GM23338 (cell line): Measurements from ENCODE around the gene GPR108. TPM values are rescaled to one million over a fixed set of nuclear protein-coding genes. Genes with fewer than 3 reads are reported as not detected.

ENCODE experiments used
- ATAC-seq: fragments of 200-7000 bp; cut with Tn5 transposase; 3 replicates; pipeline ENCODE4 v1.9.1; 2020
- DNase-seq: peaks from one replicate; pipeline ENCODE4 v3.0.0-alpha.2; 2015; ENCODE audit warnings: low spot score
- H2AFZ ChIP-seq: fragments of 200-600 bp; sonication (generic); 2 replicates; pipeline ENCODE4 v1.8.0; 2016; ENCODE audit warnings: antibody characterized with exemption, mild to moderate bottlenecking, moderate library complexity
- H3F3A ChIP-seq: fragments of 200-600 bp; sonication (generic); replicated peaks from 2 replicates; pipeline ENCODE4 v1.8.0; 2017; ENCODE audit warnings: antibody characterized with exemption, mixed run types, low read depth
- H3K27ac ChIP-seq: fragments of 200-600 bp; sonication (generic); 2 replicates; pipeline ENCODE4 v1.6.1; 2016; ENCODE audit warnings: low read depth
- H3K27me3 ChIP-seq: fragments of 200-600 bp; sonication (generic); 2 replicates; pipeline ENCODE4 v1.8.0; 2016; ENCODE audit warnings: mild to moderate bottlenecking, mixed run types, moderate library complexity; ENCODE audit not compliant: insufficient read depth
- H3K36me3 ChIP-seq: fragments of 200-600 bp; sonication (generic); 2 replicates; pipeline ENCODE4 v1.8.0; 2016; ENCODE audit warnings: mild to moderate bottlenecking; ENCODE audit not compliant: insufficient read depth
- H3K4me1 ChIP-seq: fragments of 200-600 bp; sonication (generic); 2 replicates; pipeline ENCODE4 v1.8.0; 2016; ENCODE audit warnings: mild to moderate bottlenecking, moderate library complexity; ENCODE audit not compliant: insufficient read depth
- H3K4me2 ChIP-seq: fragments of 200-600 bp; sonication (generic); 2 replicates; pipeline ENCODE4 v1.7.1; 2017; ENCODE audit warnings: mixed run types
- H3K4me3 ChIP-seq: fragments of 200-600 bp; sonication (generic); 2 replicates; pipeline ENCODE4 v1.6.1; 2016; ENCODE audit warnings: mixed run types
- H3K79me2 ChIP-seq: fragments of 200-600 bp; sonication (generic); replicated peaks from 2 replicates; pipeline ENCODE4 v1.8.0; 2017; ENCODE audit warnings: mild to moderate bottlenecking; ENCODE audit not compliant: insufficient read depth
- H3K9me2 ChIP-seq: fragments of 200-600 bp; sonication (generic); 2 replicates; pipeline ENCODE4 v1.8.0; 2017; ENCODE audit not compliant: insufficient read depth
- H4K20me1 ChIP-seq: fragments of 200-600 bp; sonication (generic); replicated peaks from 2 replicates; pipeline ENCODE4 v1.8.0; 2017; ENCODE audit warnings: mild to moderate bottlenecking; ENCODE audit not compliant: insufficient read depth
- H3K27ac Mint-ChIP-seq: 2 replicates; pipeline ENCODE4 v1.8.0; 2020; ENCODE audit warnings: inconsistent platforms, mild to moderate bottlenecking, moderate library complexity, mixed read lengths
- H3K27me3 Mint-ChIP-seq: 3 replicates; pipeline ENCODE4 v1.8.0; 2022; ENCODE audit warnings: low read depth, mild to moderate bottlenecking, moderate library complexity, mixed read lengths, inconsistent platforms; ENCODE audit not compliant: insufficient read depth, poor library complexity
- H3K36me3 Mint-ChIP-seq: 3 replicates; pipeline ENCODE4 v1.8.0; 2021; ENCODE audit warnings: low read depth, mild to moderate bottlenecking, inconsistent platforms, moderate library complexity, mixed read lengths
- H3K4me1 Mint-ChIP-seq: 3 replicates; pipeline ENCODE4 v1.8.0; 2020; ENCODE audit warnings: mild to moderate bottlenecking, inconsistent platforms, mixed read lengths
- H3K4me3 Mint-ChIP-seq: 3 replicates; pipeline ENCODE4 v1.8.0; 2021; ENCODE audit warnings: moderate library complexity, mild to moderate bottlenecking, inconsistent platforms, mixed read lengths
- H3K9me3 Mint-ChIP-seq: 3 replicates; pipeline ENCODE4 v1.8.0; 2020; ENCODE audit warnings: moderate library complexity, mild to moderate bottlenecking, inconsistent platforms, mixed read lengths
- CREB1 ChIP-seq: fragments of 250-450 bp; sonication (Bioruptor Pico); IDR thresholded peaks from 2 replicates; pipeline ENCODE4 v1.5.0; 2020; ENCODE audit warnings: low read depth, mild to moderate bottlenecking, moderate library complexity
- EZH2 ChIP-seq: fragments of 200-600 bp; sonication (generic); IDR thresholded peaks from one replicate; pipeline ENCODE4 v1.8.0; 2017; ENCODE audit warnings: antibody characterized with exemption, mild to moderate bottlenecking, low read depth; ENCODE audit not compliant: unreplicated experiment
- EZH2phosphoT487 ChIP-seq: fragments of 200-600 bp; sonication (generic); IDR thresholded peaks from one replicate; pipeline ENCODE4 v1.8.1; 2018; ENCODE audit warnings: antibody characterized with exemption; ENCODE audit not compliant: unreplicated experiment
- JUNB ChIP-seq: IDR thresholded peaks from one replicate; pipeline ENCODE4 v1.6.1; 2016; ENCODE audit warnings: antibody characterized with exemption; ENCODE audit not compliant: unreplicated experiment
- NANOG ChIP-seq: IDR thresholded peaks from 2 replicates; pipeline ENCODE4 v1.6.1; 2016; ENCODE audit warnings: antibody characterized with exemption, borderline replicate concordance
- POLR2AphosphoS5 ChIP-seq: IDR thresholded peaks from 2 replicates; pipeline ENCODE4 v1.6.1; 2016; ENCODE audit warnings: antibody characterized with exemption, low read depth
- REST ChIP-seq: IDR thresholded peaks from one replicate; pipeline ENCODE4 v1.6.1; 2018; ENCODE audit warnings: antibody characterized with exemption; ENCODE audit not compliant: unreplicated experiment
- STAT1 ChIP-seq: IDR thresholded peaks from one replicate; pipeline ENCODE4 v1.6.1; 2016; ENCODE audit warnings: antibody characterized with exemption; ENCODE audit not compliant: unreplicated experiment
- ZNF114 ChIP-seq: fragments of 250-450 bp; sonication (Bioruptor Pico); IDR thresholded peaks from 2 replicates; pipeline ENCODE4 v1.5.0; 2020; ENCODE audit warnings: mild to moderate bottlenecking, moderate library complexity
- ZNF331 ChIP-seq: fragments of 250-450 bp; sonication (Bioruptor Pico); IDR thresholded peaks from 2 replicates; pipeline ENCODE4 v1.5.0; 2020; ENCODE audit warnings: low read depth, mild to moderate bottlenecking, moderate library complexity
- polyA plus RNA-seq: library from polyadenylated mRNA; unstranded; fragments of >200 nt; fragmentation: Nextera tagmentation; extraction: Ambion mirVana; gene quantifications from 2 replicates; pipeline ENCODE4 v1.2.1, GENCODE V29; 2016
- total RNA-seq: library from RNA; depleted of rRNA; stranded (reverse); fragments of >200 nt; shearing (Covaris generic); gene quantifications from 2 replicates; pipeline ENCODE4 v1.2.3, GENCODE V29; 2014
- TF ChIP-seq, protein P1 (sequence below): IDR thresholded peaks from 2 replicates; pipeline ENCODE4 v1.6.1; 2016; ENCODE audit warnings: antibody characterized with exemption
- TF ChIP-seq, protein P2 (sequence below), 2 experiments: fragments of 200-600 bp in 1 of 2; sonication (generic) in 1 of 2; conservative IDR thresholded peaks; 2 replicates each; pipeline versions ENCODE4 v1.5.1 to v1.6.1; 2016 to 2017; ENCODE audit warnings: antibody characterized with exemption in 2 of 2, low read depth in 2 of 2, mild to moderate bottlenecking in 2 of 2, moderate library complexity in 1 of 2
- TF ChIP-seq, protein P3 (sequence below): fragments of 250-450 bp; sonication (Bioruptor Pico); IDR thresholded peaks from 2 replicates; pipeline ENCODE4 v1.5.0; 2020; ENCODE audit warnings: mild to moderate bottlenecking, moderate library complexity

GPR108 gene
- total and polyA plus RNA-seq, 2 experiments from 2014 or later = 44.8 to 57.9 TPM

DNA sequence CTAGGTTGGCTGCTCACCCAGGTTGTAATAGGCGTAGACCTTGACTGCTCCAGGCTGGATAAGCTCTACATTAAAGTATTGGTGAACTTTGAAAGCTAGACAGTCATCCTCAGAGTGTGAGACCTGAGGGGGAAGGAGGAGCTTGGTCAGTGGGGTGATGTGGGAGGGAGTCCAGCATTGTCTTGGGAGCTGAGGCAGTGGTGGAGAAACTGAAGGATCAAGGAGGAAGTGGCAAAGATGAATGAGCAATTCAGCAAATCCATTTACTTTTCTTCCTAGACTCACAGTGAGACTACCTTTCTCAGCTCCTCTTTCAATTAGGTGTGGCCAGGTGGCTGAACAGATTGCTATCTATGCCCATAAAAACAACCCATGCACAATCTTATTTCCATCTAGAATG lies 57.2 kb downstream of the GPR108 start:
- Histone ChIP-seq H3F3A (no peaks in the 10 kb centered on the region), H3K4me1 (peaks cover 17% of the 10 kb centered on the region; the same call in 1 of the 2 replicates), H3K4me3 (no peak overlapping the region), H3K4me2 (no peak overlapping the region), H4K20me1 (no peaks in the 10 kb centered on the region), H3K36me3 (no peaks in the 10 kb centered on the region), H2AFZ (no peak overlapping the region), H3K27ac (no peak overlapping the region), H3K27me3 (no peaks in the 10 kb centered on the region), H3K79me2 (no peaks in the 10 kb centered on the region), H3K9me2 (no peaks in the 10 kb centered on the region)
- ATAC-seq = no peak
- no peaks in the 10 kb centered on the region; the same call in 2 of the 3 replicates for H3K4me1 Mint-ChIP-seq
- no peak overlapping the region for H3K4me3 Mint-ChIP-seq
- peaks cover 68% of the 10 kb centered on the region for H3K36me3 Mint-ChIP-seq
- H3K9me3 Mint-ChIP-seq = peaks cover 98% of the 10 kb centered on the region
- H3K27ac Mint-ChIP-seq = no peak overlapping the region
- peaks cover 9% of the 10 kb centered on the region for H3K27me3 Mint-ChIP-seq
- TF ChIP-seq NANOG = no peak
- no peak for TF ChIP-seq POLR2AphosphoS5
- no peak for TF ChIP-seq EZH2
- TF ChIP-seq, protein P1, sequence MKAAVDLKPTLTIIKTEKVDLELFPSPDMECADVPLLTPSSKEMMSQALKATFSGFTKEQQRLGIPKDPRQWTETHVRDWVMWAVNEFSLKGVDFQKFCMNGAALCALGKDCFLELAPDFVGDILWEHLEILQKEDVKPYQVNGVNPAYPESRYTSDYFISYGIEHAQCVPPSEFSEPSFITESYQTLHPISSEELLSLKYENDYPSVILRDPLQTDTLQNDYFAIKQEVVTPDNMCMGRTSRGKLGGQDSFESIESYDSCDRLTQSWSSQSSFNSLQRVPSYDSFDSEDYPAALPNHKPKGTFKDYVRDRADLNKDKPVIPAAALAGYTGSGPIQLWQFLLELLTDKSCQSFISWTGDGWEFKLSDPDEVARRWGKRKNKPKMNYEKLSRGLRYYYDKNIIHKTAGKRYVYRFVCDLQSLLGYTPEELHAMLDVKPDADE = no peak
- TF ChIP-seq ZNF331 (CRISPR knock-in tag) = no peak
- no peak for TF ChIP-seq EZH2phosphoT487
- TF ChIP-seq ZNF114 (CRISPR knock-in tag) = no peak
- TF ChIP-seq REST = no peak
- TF ChIP-seq CREB1 = no peak
- TF ChIP-seq, protein P2, sequence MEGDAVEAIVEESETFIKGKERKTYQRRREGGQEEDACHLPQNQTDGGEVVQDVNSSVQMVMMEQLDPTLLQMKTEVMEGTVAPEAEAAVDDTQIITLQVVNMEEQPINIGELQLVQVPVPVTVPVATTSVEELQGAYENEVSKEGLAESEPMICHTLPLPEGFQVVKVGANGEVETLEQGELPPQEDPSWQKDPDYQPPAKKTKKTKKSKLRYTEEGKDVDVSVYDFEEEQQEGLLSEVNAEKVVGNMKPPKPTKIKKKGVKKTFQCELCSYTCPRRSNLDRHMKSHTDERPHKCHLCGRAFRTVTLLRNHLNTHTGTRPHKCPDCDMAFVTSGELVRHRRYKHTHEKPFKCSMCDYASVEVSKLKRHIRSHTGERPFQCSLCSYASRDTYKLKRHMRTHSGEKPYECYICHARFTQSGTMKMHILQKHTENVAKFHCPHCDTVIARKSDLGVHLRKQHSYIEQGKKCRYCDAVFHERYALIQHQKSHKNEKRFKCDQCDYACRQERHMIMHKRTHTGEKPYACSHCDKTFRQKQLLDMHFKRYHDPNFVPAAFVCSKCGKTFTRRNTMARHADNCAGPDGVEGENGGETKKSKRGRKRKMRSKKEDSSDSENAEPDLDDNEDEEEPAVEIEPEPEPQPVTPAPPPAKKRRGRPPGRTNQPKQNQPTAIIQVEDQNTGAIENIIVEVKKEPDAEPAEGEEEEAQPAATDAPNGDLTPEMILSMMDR (conservative IDR thresholded peaks at IDR 0.05; ENCODE audit: low read depth in 2 of 2) = no peak
- no peak for TF ChIP-seq STAT1
- no peak for TF ChIP-seq JUNB
- TF ChIP-seq, protein P3, sequence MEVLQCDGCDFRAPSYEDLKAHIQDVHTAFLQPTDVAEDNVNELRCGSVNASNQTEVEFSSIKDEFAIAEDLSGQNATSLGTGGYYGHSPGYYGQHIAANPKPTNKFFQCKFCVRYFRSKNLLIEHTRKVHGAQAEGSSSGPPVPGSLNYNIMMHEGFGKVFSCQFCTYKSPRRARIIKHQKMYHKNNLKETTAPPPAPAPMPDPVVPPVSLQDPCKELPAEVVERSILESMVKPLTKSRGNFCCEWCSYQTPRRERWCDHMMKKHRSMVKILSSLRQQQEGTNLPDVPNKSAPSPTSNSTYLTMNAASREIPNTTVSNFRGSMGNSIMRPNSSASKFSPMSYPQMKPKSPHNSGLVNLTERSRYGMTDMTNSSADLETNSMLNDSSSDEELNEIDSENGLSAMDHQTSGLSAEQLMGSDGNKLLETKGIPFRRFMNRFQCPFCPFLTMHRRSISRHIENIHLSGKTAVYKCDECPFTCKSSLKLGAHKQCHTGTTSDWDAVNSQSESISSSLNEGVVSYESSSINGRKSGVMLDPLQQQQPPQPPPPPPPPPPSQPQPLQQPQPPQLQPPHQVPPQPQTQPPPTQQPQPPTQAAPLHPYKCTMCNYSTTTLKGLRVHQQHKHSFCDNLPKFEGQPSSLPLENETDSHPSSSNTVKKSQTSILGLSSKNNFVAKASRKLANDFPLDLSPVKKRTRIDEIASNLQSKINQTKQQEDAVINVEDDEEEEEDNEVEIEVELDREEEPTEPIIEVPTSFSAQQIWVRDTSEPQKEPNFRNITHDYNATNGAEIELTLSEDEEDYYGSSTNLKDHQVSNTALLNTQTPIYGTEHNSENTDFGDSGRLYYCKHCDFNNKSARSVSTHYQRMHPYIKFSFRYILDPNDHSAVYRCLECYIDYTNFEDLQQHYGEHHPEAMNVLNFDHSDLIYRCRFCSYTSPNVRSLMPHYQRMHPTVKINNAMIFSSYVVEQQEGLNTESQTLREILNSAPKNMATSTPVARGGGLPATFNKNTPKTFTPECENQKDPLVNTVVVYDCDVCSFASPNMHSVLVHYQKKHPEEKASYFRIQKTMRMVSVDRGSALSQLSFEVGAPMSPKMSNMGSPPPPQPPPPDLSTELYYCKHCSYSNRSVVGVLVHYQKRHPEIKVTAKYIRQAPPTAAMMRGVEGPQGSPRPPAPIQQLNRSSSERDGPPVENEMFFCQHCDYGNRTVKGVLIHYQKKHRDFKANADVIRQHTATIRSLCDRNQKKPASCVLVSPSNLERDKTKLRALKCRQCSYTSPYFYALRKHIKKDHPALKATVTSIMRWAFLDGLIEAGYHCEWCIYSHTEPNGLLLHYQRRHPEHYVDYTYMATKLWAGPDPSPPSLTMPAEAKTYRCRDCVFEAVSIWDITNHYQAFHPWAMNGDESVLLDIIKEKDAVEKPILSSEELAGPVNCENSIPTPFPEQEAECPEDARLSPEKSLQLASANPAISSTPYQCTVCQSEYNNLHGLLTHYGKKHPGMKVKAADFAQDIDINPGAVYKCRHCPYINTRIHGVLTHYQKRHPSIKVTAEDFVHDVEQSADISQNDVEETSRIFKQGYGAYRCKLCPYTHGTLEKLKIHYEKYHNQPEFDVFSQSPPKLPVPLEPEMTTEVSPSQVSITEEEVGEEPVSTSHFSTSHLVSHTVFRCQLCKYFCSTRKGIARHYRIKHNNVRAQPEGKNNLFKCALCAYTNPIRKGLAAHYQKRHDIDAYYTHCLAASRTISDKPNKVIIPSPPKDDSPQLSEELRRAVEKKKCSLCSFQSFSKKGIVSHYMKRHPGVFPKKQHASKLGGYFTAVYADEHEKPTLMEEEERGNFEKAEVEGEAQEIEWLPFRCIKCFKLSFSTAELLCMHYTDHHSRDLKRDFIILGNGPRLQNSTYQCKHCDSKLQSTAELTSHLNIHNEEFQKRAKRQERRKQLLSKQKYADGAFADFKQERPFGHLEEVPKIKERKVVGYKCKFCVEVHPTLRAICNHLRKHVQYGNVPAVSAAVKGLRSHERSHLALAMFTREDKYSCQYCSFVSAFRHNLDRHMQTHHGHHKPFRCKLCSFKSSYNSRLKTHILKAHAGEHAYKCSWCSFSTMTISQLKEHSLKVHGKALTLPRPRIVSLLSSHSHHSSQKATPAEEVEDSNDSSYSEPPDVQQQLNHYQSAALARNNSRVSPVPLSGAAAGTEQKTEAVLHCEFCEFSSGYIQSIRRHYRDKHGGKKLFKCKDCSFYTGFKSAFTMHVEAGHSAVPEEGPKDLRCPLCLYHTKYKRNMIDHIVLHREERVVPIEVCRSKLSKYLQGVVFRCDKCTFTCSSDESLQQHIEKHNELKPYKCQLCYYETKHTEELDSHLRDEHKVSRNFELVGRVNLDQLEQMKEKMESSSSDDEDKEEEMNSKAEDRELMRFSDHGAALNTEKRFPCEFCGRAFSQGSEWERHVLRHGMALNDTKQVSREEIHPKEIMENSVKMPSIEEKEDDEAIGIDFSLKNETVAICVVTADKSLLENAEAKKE (CRISPR knock-in tag) = no peak
- no peak for DNase-seq
